ENCODE data around the gene TTC3.

DNA sequence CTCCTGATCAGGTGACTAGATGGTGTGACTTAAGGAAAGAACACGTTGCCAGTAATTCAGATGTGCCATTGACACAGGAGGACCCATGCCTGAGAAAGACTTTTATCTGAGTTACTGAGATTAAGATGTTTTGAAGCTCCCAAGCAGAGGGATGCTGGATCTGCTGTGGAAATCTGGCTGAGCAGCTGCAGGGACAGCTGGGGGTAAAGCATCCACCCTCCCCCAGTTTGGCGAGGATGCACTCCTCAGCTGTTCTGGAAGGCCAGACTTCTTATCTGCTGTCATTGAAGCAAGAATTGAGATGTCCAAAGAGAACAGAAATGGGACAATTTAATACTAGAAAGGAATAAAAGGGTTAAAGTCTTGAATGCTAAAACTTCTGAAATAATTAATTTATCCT, 25.7 kb downstream of the TTC3 start:
- TF ChIP-seq JUN (CRISPR knock-in tag; IDR thresholded peaks at IDR 0.05) (no peak), ESRRA (CRISPR knock-in tag; IDR thresholded peaks at IDR 0.05; ENCODE audit: borderline replicate concordance) (no peak)

Data from WTC11 (cell line).